GM18511 (cell line): ENCODE data around the gene RABL2B.
"Not testable (repeated sequence)": the region's sequence is repeated elsewhere in the genome, so short reads cannot be mapped to it uniquely, and the experiment has no call there.

Experiments used
- ATAC-seq: cut with Tn5 transposase; IDR thresholded peaks from one replicate; pipeline ENCODE4 v1.9.1; 2021; ENCODE audit warnings: mild to moderate bottlenecking, moderate library complexity; ENCODE audit not compliant: unreplicated experiment

Gene RABL2B

DNA sequence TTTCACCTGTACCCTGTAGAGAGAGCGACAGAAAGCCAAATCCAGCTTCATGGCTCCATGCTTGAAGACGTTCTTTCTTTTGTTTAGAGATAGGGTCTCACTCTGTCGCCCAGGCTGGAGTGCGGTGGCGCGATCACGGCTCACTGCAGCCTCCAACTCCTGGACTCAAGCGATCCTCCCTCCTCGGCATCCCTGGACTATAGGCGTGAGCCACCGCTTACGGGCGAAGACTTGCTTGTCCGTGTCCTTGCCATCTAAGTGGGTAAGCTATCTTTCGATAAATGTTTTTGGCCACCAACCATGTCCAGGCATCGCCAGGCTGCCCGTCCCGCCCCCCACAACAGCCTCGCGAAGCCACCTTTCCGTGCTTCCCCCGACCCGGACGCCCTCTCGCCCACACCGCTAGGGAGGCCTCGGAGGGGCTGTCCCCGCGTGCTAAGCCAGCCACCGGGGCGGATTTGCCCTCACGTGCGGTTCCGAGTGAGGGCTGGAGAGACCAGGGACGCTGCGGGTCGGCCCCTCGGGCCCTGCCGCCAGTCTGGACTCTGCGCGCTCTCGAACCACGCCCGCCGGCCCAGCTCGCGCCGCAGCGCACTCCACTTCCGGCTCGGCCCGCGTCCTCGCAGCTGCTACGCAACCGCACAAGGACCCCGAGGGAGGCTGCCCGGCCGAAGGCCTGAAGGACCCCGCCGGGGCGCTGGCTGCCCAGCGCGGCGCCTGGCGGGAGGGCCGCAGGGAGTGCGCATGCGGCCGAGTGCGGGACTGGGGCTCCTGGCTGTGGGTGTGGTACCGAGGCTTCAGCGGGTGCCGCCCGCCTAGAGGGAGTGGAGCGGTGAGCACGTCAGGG, at the start of gene RABL2B:
TSS of gene RABL2B (minus strand) at position 604 of the 847 bp plus-strand sequence. CDS start 1,342 bp downstream, outside the sequence.
- ATAC-seq = peak; percentile 90

DNA sequence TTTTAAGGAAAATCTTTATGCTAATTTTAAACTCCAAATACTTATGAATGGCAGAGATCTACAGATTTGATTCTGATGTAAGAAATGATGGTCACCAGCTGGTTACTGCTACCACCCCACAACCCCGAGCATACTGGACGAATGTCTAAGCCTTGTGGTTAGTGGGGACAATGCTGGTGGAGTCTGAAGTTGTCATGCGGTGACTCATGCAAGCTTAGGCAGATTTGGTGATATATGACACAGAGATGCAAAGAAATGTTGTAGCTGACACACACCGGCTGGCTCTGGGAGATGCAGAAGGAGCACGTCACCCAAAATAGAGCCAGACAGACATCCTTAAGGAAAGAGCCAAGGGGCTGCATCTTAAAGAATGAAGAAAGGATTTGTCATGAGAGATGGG, 3.5 kb upstream of the RABL2B start:
- not testable (repeated sequence) for ATAC-seq

DNA sequence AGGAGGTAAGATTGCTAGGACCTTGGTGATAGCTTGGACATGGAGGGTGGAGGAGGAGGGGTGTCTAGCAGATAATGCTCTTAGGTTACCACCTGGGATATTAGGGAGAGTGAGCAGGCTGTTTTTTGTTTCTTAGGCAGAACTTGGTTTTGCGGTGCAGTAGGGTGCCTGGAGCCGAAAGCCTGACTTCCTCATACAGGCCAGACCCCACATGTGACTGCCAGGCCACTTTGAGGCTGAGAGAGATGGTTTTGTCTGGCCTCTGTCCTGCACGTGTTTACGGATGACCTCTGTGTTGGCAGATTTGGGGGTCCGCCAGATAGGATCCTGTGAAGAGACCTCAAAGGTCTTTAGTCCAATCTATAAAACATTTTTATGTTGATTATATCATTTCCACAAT, 1.9 kb upstream of the RABL2B start:
- not testable (repeated sequence) for ATAC-seq

DNA sequence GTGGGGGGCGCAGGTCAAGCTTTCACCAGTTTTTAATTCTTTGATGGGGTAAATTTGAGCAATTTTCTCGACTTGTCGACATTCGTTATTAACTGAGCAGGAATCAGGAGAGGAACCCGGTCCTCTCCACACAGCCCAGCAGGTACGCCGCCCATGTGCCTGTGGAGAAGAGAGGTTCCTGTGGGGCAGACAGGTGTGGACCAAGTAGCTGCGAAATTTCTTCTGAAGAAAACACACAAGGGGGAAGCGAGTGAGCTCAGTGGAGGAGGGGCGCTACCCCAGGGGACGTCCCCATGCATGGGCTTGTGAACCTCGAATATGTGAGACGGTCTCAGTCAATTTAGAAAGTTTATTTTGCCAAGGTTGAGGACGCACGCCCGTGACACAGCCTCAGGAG, 442 bp upstream of the RABL2B start:
- ATAC-seq = peak; percentile 37

DNA sequence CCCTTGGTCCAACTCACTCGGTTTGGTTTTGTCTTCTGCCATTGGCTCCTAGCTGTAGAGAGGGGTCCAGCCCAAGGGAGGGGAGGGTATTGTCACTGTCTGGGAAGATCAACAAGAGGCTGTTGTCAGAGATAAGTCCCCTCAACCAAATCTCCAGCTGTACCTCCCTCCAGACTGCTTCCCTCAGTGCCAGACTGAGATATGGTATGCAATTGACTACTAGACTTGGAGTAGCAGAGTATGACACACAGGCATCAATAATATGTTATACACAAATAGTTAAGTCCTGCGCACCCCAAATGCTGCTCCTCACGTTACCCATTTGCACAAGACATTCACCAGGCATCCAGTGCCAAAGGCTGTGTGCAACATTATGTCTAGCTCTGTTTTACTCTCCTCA, 1.2 kb downstream of the RABL2B start:
- not testable (repeated sequence) for ATAC-seq

DNA sequence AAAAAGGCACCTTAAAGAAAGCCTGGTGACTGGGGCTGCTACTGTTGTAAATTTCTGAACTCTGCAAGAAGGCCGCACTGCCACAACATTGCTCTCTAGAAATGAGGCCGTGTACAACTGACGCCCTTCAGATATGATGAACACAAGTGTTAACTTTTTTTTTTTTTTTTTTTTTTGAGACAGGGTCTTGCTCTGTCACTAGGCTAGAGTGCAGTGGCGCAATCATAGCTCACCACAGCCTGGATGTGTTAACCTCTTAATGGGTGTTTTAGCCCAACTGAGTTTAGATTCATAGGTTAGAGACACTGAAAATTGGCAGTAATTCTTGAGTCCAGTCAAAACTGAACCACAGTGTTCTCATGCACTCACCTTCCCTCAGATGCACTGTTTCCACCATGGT, 3.2 kb downstream of the RABL2B start:
- ATAC-seq = not testable (repeated sequence)

DNA sequence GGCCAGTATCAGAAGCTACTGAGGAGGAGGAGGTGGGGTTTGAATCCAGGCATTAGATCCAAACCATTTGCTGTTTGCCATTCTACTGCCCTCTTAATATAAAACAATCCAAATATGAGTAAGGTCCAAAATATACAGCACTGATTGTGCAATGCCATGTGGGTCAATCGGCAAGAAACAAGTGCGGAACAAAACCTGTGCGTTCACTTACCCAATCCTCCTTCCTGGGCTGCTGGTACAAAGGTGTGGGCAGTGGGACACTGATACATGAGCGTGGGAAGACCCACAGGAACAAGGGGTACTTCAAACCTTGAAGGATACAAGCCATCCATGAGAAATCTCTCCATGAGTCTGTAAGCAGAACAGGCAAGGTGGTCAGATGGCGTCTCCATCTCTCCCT, 5.8 kb downstream of the RABL2B start:
- not testable (repeated sequence) for ATAC-seq

DNA sequence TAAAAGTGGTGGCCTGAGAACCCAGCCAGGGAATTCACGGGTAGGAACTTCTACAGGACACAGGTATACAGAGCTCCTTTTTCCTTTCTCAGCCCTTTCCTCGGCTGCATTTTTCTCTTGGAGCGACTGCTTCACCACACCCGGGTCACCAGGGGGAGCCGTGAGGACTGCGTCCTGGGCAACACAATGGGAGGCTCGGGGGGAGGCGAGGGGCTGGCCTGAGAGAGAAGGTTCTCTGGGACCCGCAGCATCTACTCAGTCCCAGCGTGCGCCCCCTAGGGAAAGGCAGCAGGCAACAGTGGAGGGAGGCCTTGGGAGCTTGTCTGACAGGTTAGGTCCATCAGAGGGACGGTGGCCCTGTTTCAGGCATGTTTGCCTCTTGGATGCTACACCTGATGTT, 8.3 kb downstream of the RABL2B start:
- ATAC-seq = not testable (repeated sequence)

DNA sequence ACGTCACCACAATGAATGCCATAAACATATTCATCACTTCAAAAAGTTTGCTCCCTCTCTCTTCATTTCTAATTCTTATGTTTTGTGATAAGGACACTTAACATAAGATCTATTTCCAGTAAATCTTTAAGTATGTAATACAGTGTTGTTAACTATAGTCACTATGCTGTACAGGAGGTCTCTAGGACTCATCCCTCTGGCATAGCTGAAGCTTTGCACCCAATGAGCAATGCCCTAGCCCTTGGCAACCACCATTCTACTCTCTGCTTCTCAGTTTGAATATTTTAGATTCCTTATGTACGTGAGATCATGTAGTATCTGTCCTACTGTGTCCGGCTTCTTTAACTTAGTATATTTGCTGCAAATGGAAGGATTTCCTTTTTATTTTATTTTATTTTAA, 19.1 kb downstream of the RABL2B start:
- not testable (repeated sequence) for ATAC-seq

DNA sequence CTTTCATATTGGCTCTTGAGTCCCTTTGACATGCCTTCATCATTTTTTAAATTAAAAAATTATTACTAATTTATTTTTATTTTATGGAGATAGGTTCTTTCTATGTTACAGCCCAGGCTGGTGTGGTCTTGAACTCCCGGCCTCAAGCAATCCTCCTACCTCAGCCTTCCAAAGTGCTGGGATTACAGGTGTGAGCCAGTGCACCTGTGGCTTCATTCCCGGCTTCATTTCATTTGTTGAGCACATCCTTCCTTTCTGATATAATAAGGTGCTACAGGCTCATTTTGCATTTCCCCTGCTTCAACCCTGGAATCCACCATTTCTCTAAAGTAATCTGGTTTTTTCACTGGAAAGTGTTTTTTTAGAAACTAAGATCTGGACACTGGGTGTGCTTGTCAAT, 21.6 kb downstream of the RABL2B start:
- ATAC-seq = not testable (repeated sequence)

DNA sequence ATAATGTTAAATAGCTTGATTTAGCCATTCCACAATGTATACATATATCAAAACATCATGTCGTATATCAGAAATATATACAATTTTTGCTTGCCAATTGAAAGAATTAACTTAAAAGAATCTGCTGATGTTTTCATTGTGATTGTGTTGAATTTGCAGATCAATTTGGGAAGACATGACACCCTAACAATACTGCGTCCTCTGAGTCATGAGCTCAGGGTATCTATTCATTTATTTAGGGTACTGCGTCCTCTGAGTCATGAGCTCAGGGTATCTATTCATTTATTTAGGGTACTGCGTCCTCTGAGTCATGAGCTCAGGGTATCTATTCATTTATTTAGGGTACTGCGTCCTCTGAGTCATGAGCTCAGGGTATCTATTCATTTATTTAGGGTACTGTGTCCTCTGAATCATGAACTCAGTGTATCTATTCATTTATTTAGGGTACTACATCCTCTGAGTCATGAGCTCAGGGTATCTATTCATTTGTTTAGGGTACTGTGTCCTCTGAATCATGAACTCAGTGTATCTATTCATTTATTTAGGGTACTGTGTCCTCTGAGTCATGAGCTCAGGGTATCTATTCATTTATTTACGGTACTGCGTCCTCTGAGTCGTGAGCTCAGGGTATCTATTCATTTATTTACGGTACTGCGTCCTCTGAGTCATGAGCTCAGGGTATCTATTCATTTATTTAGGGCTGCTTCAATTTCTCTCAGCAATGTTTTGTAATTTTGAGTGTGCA, 23.7 kb downstream of the RABL2B start:
- ATAC-seq = not testable (repeated sequence)

DNA sequence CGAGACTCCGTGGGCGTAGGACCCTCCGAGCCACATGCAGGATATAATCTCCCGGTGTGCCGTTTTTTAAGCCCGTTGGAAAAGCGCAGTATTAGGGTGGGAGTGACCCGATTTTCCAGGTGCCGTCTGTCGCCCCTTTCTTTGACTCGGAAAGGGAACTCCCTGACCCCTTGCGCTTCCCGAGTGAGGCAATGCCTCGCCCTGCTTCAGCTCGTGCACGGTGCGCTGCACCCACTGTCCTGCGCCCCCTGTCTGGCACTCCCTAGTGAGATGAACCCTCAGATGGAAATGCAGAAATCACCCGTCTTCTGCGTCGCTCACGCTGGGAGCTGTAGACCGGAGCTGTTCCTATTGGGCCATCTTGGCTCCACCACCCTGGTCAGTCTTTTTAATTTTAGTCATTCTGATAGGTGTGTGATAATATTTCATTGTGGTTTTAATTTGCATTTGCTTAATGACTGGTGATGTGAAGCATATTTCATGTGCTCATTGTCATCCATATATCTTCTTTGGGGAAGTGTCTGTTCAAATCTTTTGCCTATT, 26.4 kb downstream of the RABL2B start:
- ATAC-seq = not testable (repeated sequence)

DNA sequence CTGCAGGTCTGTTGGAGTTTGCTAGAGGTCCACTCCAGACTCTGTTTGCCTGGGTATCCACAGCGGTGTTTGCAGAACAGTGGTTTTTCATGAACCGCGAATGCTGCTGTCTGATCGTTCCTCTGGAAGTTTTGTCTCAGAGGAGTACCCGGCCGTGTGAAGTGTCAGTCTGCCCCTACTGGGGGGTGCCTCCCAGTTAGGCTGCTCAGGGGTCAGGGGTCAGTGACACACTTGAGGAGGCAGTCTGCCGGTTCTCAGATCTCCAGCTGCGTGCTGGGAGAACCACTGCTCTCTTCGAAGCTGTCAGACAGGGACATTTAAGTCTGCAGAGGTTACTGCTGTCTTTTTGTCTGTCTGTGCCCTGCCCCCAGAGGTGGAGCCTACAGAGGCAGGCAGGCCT, 27.0 kb downstream of the RABL2B start:
- ATAC-seq = not testable (repeated sequence)

DNA sequence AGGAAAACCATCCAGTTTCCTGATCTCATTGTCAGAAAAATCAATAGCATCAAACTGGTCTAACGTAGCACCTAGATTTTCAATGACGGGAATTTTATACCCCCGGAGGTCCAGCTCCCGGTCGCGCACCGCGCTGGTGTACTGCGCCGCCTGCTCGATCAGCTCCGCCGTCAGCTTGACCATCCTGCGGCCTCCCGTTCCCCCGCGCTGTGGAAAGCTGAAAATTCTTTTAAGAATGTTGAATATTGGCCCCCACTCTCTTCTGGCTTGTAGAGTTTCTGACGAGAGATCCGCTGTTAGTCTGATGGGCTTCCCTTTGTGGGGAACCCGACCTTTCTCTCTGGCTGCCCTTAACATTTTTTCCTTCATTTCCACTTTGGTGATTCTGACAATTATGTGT, 28.2 kb downstream of the RABL2B start:
- ATAC-seq = not testable (repeated sequence)

DNA sequence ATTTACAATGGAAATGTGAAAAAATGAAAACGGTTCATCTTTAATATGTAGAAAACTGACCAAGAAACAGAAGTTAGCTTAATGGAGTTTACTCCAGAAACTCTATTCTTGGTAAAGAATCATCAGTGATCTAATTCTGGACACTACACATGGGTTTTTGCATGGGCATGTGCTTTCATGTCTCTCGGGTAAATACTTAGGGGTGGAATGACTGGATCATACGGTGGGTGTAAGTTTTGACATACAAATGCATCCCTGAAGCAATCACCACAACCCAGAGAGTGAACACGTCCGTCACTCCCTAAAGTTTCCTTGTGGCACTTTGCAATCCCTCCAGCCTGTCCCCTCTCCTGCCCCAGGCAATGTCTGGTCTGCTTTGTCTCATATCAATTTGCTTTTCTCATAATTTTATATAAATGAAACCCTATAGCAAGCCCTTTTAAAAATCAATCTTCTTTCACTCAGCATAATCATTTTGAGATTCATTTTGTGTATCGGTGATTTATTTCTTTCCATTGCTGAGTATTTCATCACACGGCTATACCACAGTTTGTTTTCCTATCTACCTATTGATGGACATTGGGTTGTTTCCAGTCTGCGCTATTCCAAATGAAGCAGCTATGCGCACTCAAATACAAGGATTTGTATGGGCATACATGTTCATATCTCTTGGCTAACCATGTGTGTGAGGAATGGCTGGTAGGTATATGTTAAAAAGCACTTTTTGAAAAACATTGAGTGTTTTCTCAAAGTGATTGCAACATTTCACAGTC, 33.9 kb downstream of the RABL2B start:
- ATAC-seq = not testable (repeated sequence)

DNA sequence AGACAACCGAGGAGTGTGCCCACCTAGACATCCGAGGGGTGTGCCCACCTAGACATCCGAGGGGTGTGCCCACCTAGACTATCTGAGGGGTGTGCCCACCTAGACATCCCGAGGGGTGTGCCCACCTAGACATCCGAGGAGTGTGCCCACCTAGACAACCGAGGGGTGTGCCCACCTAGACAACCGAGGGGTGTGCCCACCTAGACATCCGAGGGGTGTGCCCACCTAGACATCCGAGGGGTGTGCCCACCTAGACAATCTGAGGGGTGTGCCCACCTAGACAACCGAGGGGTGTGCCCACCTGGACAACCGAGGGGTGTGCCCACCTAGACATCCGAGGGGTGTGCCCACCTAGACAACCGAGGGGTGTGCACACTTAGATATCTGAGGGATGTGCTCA, 34.8 kb downstream of the RABL2B start:
- not testable (repeated sequence) for ATAC-seq

DNA sequence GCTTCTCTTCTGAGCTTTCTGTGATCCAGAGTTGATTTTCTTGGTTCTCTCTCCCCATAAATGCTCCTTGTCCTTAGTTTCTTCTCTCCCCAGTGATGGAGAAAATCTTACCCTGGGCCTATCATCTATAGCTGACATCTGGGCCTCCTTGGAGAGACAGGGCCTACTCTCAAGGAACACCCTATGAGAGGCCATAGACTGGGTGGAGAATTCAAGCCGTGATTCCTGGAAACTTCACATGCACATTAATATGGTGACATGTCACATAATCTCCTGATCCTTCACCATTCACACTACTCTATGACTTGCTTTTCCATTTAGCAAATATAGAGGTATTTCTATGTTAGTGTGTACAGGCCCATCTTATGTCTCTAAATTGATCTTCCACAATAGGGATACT, 35.9 kb downstream of the RABL2B start:
- ATAC-seq = not testable (repeated sequence)

DNA sequence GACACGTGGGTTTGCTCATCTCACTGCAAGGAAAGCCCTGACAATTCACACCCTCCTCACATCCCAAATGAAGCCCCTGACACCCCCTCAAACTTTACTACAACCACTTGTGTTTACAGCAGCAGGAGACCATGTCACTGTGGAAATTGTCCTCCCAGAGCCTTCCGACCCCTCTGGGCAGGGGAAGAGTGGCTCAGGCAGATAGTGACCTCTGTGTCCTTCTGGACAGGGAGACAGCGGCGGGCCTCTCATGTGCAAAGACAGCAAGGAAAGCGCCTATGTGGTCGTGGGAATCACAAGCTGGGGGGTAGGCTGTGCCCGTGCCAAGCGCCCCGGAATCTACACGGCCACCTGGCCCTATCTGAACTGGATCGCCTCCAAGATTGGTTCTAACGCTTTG, 39.0 kb downstream of the RABL2B start:
- not testable (repeated sequence) for ATAC-seq

DNA sequence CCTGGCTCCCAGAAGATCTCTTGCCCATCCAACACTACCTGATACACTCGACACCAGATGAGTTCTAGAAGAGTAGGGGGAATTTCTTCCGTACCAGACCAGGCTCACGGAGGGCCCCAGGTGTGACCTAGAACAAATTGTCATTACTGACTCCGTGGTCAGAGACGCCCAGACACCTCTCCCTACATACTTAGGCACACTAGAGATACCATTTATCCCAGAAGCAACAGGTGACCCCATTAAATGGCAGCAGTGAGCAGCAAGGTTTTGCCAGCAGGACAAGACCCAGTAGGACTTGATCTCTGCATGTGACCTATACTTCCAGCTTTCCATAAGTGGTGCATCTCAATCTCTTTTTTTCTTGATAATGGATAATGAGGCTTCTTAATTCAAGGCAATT, 42.7 kb downstream of the RABL2B start:
- ATAC-seq = not testable (repeated sequence)

DNA sequence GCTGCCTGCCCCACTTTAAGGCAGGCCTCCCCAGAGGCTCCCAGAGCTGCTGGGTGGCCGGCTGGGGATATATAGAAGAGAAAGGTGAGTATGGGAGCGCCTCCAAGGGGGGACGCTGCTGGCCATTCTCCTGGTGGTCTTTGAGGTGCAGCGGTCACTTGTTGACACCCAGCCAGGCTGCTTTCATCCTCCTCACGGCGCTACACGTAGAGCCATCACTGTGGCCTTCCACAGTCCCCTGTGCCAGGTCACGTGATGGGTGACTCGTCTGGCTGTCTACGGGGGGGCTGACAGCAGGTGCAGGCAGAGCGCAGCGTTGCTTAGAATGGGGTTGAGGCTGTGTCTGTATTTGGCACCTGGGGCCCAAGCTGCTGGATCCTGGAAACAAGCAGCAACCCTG, 43.5 kb downstream of the RABL2B start:
- ATAC-seq = no peak

DNA sequence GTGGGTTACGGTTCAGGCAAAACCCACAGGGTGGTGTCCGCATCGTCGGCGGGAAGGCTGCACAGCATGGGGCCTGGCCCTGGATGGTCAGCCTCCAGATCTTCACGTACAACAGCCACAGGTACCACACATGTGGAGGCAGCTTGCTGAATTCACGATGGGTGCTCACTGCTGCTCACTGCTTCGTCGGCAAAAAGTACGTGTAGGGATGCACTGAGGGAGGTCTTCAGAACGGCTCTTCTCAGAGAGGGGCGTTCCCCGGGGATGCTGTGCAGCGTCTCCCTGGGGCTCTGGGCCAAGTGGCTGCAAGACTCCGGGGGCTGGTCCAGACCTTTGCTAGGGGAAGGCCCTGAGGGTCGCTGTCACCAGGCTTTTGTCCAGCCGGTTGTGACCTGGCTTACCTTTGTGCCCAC, 44.2 kb downstream of the RABL2B start:
- no peak for ATAC-seq
